Superior temporal gyrus (tissue), 1 donor: ENCODE results near the gene CEACAM18.
"Not testable (repeated sequence)": the region's sequence is repeated elsewhere in the genome, so short reads cannot be mapped to it uniquely, and the experiment has no call there.

ENCODE experiments used
- DNase-seq: peaks from one replicate; pipeline ENCODE4 v3.0.0-alpha.2; 2016; ENCODE audit errors: extremely low spot score

Gene CEACAM18

DNA sequence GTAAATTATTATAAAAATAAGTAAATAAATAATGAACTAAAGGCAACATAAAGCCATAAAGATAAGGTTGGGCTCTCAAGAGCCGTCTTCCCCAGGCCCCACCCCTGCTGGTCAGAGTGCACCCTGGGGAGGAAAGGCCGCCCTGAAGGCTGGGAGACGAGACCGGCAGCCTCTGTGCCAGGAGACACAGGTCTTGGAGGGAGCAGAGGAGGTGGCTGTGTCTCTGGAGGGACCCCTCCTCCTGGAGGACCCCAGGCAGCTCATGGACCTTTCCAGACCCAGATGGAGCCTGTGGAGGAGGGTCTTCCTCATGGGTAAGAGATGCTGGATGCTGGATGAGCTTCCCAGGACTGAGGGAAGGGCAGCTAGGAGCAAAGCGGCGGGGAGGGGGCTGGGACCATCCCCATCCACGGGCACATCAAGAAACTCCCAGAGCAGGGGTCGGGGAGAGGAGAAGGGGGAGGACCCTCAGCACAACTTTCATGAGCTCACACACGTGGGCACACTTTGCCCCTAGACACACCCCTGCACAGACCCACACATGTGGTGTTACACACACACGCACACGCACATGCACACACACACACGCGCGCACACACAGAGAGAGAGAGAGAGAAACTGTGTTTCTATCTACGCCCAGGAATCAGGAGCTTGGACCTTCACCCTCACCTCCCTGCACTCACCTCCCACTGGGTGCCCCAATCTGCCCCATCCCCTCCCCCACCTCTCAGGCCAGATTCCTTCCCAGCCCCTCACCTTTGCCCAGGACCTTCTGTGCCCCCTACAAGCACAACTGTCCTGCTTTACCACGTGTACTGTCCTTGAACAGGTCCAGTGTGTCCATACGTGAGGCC lies at the start of gene CEACAM18:
CEACAM18 (plus strand) TSS at position 159 of the 854 bp plus-strand sequence.
- DNase-seq, result no peak

DNA sequence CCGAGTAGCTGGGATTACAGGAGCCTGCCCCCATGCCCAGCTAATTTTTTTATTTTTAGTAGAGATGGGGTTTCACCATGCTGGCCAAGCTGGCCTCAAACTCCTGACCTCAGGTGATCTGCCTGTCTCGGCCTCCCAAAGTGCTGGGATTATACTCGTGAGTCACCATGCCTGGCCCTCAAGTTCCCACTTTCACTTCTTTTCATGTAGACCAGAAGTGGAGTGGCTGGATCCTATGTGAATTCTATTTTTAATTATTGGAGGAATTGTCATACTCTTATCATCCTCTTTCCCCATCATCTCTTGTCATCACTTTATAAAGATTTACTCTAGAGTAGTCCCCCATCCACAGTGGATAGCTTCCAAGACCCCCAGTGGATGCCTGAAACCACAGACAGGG lies 48.1 kb upstream of the CEACAM18 start:
- no peak for DNase-seq

DNA sequence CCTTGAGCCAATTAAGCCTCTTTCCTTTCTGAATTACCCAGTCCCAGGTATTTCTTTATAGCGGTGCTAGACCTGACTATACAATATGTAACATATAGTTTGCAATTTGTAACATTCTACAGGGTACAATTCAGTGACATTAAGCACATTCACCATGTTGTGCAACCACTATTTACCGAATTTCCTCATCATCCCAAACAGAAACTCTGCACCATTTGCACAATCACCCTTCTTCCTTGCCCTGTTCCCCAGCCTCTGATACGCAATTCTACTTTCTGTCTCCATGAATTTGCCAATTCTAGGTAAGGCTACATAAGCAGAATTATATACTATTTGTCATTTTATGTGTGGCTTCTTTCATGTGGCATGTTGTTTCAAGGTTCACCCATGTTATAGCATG lies 47.2 kb upstream of the CEACAM18 start:
- no peak for DNase-seq

DNA sequence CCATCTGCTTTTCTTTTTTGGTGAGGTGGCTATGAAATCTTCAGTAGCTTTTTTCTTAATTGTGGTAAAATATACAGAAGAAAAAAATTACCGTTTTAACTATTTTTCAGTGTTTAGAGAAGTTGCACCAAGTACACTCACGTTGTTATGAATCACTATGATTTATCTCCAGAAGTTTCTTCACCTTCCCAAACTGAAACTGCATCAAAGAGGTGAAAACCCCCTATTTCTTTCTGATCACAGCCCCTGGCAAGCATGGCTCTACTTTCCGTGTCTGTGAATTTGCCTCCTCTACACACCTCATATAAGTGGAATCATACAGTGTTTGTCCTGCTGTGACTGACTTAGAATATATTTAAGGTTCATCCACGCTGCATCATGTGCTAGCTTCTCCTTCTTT lies 45.3 kb upstream of the CEACAM18 start:
- DNase-seq, result no peak

DNA sequence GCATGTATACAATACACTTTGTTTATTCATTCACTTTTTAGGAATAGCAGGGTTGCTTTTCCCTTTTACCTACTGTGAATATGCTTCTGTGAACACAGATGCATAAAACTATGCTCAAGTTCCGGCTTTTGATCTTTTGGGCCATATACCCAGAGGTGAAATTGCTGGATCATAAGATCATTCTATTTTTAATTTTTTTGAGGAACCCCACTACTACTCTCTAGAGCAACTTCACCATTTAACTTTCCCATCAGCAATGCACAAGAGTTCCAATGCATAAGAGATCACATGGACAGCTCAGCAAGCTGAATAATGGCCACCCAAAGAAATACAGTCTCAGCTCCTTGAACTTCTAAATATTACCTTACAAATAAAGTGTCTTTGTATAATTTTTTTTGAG lies 43.9 kb upstream of the CEACAM18 start:
- no peak for DNase-seq

DNA sequence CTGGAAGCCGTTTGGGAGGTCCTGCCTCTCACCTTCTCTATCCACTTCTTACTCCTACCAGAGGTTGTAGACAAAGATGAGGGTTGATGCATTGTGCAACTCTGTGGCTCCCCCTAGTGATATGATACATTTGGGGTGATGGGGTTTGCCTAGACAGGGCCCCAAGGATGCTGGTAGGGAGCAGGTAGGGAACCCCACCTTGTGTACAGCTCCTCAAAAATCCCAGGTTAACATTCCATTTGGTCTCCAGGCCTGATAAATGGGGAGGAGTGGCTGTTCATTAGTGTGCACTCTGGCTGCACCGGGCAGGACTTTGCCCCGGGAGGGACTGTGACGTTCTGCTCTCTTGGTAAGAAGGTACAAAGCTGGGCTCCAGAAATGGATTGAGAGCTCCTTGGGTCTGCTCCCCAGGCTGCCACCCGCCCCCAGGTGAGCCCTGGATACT lies 39.3 kb upstream of the CEACAM18 start:
- no peak for DNase-seq

DNA sequence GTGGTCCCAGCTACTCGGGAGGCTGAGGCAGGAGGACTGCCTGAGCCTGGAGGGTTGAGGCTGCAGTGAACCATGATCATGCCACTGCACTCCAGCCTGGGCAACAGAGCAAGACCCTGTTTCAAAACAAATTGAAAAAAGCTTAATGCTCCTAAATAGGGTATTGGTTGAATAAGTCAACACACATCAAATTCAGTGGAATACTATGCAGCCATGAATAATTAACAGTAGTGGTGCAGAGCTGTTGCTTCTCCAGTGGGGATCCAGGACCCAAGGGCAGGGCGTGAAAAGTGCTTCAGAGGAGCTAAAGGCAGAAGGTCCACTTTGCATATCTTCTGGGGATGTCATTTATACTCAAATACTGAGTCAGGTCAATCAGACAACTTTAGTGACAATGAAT lies 38.3 kb upstream of the CEACAM18 start:
- DNase-seq, result no peak

DNA sequence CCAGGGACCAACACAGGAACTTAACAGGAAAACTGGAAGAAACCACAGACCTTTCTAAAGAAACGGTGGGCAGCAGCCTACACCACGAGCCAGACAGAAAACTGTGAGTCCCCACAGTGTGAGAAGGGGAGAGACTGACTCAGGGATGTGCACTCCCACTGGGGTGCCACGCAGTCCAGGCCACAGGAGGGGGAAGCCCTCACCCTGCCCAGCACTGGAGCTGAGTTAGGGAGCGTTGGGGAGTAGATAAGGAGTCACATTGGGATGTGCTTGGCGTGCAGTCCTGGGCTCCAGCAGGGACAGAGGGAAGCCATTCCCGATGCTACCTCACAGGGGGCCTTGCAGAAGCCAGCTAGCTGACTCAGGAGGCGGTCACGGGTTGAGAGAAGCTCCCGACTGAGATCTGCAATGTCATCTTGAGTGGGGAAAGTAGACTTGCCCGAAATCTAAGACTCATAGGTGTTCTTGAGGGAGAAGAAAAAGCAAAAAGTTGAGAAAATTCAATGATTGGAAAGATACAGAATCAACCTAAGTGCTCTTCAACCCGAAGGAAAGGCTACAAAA lies 37.4 kb upstream of the CEACAM18 start:
- no peak for DNase-seq

DNA sequence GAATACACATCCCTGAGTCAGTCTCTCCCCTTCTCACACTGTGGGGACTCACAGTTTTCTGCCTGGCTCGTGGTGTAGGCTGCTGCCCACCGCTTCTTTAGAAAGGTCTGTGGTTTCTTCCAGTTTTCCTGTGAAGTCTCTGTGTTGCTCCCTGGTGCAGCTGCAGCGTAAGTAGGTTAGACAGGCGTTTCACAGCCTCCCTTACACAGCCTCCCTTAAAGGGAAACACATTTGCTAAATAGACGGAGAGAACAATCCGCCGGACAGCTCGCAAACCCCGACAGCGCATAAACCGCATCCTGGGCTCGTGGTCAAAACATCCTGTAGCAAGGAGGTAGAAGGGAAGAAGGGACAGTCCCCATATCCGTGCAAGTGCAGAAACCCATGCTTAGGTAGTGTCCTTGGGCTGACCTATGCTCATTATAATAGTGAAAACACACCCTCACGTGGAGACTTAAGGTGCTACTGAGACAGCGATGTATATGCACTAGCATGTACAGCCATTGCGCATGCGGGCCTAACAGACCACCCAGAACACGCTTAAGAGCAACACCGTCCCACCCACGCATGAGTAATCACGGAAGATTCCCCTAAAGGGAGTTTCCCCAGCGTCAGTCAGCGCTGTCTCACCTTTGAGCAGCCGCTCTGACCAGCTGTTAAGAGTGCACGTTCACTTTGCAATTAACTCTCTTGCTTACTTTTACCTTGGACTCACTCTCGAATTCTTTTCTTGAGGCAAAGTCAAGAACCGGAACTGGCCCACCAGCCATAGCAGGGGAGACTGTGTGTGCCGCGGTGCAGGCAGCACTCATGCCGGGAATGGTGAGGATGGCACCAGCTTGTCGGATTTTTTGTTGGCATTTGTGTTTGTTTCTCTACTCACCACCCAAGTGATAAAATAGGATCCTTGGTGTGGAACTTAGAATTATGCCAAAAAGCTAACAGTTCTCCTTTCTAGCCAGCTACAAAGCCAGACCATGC lies 36.6 kb upstream of the CEACAM18 start:
- no peak for DNase-seq

DNA sequence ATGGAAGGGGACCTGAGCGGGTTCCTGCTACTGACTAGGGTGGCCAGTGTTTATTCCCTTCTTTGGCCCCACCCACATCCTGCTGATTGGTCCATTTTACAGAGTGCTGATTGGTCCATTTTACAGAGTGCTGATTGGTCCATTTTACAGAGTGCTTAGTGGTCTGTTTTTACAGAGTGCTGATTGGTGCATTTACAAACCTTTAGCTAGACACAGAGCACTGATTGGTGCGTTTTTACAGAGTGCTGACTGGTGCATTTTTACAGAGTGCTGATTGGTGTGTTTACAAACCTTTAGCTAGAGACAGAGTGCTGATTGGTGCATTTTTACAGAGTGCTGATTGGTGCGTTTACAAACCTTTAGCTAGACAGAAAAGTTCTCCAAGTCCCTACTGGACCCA lies 30.8 kb upstream of the CEACAM18 start:
- DNase-seq, result not testable (repeated sequence)

DNA sequence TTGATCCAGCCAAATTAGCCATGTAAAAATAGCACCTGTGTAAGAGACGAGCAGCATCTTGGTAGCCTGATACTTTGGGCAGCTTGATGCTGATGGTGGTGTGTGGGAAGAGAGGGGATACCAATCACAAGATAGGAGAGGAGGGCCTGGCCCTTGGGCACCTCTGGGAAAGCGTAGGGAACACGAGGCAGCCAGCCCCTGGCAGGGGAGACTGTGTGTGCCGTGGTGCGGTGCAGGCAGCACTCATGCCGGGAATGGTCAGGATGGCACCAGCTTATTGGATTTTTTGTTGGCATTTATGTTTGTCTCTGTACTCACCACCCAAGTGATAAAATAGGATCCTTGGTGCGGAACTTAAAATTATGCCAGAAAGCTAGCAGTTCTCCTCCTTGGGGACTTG lies 30.3 kb upstream of the CEACAM18 start:
- DNase-seq, result no peak

DNA sequence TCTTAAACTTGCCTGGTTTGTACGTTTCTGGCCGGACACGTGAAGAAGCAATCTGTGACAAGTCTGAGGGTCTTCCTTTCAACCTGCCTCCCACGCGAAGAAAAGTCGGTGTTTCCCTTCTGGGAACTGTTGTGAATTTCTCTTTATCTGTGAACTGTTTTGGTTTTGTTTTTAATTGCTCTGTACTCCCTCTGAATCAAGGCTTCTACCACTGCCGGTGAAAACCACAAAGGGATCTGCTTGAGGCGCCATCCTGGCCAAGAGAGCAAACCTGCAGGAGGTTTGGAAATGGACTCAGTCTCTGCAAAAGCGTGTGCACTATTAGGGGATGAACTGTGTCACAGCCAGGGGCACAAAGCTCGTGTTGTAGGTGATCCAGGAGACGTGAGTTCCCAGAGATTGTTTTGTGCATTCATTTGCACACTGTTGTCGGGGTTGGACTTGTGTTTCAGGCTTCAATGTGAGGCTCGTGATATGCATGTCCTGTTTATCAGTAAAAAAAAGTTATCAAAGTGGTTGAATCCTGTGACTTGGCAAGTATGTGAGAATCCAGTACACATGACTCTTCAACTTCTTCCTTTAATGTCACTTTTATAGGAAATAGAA lies 29.8 kb upstream of the CEACAM18 start:
- no peak for DNase-seq

DNA sequence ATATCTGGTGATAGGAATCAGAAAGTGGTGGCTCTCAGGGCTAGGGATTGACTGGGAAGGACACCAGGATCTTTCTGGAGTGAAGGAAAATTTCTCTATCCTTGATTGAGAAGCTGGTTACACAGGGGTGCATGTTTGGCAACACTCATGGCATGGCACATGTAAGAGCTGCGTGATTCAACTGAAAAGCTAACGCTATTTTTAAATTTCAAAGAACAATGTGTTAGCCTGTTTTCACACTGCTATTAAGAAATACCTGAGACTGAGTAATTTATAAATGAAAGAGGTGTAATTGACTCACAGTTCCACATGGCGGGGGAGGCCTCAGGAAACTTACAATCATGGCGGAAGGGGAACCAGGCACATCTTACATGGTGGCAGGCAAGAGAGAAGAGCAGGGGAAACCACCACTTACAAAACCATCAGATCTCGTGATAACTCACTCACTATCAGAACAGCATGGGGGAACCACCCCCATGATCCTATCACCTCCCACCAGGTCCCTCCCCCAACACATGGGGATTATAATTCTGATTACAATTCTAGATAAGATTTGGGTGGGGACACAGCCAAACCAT lies 27.5 kb upstream of the CEACAM18 start:
- no peak for DNase-seq

DNA sequence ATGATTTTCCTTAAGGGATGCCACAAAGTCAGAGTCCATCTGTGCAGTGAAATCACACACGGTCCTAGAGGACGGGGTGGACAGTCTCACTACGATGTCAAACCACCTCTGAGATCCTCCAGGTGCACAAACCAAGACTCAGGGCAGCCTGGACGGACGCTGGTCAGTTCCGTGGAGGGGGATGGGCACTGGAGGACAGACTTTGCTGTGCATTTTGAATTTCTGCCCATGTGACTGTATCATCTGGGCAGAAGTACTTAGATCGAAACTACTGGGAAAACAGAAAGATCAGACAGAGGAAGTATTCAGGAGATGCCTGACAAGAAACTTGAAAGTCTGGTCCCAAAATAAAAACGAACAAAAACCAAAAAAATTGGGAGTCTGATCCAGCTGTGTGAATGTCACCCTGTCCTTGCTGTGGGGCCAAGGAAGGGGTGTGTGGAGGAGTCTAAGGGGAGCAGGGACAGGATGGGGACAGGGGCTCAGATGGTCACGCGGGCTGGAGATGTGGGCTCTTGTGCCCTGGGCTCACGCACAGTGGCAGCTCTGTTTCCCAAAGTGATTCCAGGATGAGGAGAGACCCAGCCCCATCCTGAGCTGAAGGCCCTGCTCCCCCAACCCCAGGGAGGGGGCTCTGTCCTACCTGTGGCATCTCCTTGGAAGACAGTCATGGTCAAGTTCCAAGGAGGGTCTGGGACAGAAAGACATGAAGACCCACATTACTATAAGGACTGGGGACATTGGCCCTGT lies 21.6 kb upstream of the CEACAM18 start:
- no peak for DNase-seq

DNA sequence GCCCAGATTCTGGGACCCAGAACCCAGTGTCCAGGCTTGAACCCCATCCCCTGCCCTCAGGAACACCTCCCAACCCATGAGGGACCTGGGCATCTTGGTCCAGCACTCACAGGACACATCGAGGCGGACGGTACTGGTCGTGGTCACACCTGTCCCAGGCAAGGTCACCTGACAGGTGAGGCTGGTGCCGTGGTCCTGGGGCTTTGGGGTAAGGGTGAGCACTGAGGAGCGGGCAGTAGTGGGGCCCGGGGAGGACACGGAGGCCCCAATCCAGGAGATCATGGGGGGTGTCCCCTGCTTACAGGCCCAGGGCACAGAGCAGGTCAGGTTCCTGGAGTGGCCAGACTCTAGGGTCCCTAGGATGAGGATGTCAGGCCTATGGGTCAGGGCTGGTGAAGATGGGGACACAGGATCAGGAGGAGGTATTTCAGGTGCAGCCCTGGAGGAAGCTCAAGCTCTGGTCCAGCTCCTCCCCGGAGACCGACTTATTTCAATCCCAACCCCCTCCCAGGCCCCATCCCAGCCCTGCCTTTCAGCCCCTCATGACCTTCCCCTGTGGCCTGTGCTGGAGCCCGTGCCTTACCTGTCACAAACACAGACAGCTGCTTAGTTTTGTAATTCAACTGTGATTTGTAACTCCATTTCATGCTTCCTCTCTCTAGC lies 20.9 kb upstream of the CEACAM18 start:
- DNase-seq, result no peak

DNA sequence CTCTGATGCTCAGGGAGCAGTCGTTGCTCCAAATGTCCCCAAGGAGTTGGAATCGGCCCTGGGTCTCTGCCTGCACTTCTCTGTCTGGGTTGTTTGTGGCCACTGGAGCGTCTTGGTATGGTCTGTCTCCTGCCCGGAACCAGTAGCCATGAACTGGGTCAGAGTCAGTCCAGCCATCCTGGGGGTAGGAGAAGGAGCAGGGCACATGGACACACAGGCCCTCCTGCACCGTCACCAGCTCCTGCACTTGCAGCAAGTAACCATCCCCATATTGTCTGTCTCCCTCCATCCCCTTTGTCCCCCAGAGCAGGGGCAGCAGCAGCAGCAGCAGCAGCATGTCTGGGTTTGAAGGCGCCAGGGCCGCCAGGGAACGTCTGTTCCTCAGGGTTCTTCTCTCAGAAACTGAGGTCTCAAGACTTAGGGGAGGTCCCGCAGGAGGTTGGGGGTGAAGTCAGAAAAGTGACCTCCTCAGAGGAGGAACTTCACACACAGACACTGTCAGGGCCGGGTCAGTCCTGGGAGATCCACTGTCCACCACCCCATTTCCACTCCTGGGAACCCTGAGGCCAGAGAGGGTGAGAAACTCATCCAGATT lies 20.2 kb upstream of the CEACAM18 start, which contains the start of gene SIGLEC8:
SIGLEC8 (minus strand) TSS at position 404 of the 595 bp plus-strand sequence; CDS start at position 337, 67 bp downstream.
- DNase-seq, result no peak

DNA sequence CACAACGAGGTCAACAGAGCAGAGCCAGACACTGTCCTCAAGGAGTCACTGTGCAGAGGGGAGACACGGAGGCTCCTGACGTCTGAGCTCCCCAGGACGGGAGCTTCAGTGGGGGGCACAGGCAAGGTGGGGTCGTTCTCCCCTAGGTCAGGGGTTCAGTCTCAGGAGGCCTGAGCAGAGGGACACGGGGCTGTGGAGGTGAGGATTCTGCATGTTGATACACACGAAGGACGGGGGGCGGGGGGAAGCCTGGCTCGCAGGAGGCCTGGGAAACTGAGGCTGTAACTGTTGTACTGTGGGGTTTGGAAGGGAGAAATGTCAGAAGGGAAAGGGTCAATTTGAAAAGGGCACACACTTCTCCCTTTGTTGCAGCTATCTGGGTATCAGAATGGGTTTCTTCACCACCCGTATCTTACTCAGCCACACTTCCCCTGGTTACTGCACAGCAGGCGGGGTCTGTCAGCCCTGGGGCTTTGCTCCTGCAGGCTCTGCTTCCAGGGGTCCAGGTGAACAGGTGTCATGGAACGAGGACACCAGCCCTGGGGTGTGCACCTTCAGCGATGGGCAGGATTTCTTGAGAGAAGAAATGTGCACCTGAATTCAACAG lies 19.3 kb upstream of the CEACAM18 start:
- DNase-seq, result no peak

DNA sequence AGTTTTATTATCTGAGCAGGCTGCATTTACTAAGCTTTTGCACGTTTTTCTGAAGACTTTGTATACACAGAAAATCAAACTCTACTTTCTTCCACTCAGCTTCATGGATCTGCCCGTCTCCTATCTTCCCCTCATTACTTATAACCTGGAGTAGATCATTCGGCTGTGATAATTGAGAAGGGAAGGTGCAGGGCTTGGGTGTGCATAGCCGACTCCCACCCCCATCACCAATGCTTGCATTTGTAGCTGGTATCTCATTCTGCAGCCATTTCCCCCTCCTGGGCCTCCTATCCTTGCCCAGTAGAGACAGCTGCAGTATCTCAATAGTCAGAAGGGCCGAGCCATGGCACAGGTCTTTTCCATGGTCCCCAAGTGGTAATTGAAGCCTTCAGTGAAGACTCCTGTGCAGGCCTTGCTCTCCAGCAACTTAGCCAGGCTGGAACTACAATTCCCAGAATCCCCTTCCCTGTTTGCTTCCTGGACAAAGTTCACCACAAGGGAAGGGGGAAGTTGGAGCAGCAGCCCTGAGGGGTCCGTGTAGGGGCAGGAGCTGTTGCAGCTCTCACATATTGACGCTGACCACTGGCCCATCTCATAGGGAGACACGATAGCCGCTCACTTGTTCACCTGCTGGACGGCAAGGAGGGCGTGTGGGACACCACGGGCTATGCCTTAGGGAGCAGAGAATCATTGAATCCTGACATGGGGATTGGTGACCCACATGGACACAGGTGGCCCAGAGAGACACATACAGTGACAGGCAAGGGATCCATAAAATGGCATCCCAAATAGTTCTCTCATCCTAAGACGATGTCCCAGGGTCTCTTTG lies 18.0 kb upstream of the CEACAM18 start:
- no peak for DNase-seq
